ENCODE results near the gene TMPRSS13.

GRCh38 chr11:117860139-117860538 is 69.1 kb downstream of the TMPRSS13 start:
- TF ChIP-seq OSR1 (CRISPR knock-in tag; IDR thresholded peaks at IDR 0.05) = no peak
- TF ChIP-seq RARB (CRISPR knock-in tag; IDR thresholded peaks at IDR 0.05) = no peak
- TF ChIP-seq POU6F1 (CRISPR knock-in tag; IDR thresholded peaks at IDR 0.05; ENCODE audit: borderline replicate concordance, low read depth) = no peak
- no peak for TF ChIP-seq CREB5 (CRISPR knock-in tag; IDR thresholded peaks at IDR 0.05; ENCODE audit: low read depth)

Data from SK-N-SH treated with all-trans-retinoic acid at 6 μM for 48 hours (cell line).